Left ventricle myocardium superior (tissue), 1 donor: ENCODE measurements around the gene MOSPD3. TPM values are rescaled to one million over a fixed set of nuclear protein-coding genes. Genes with fewer than 3 reads are reported as not detected.
"Not testable (repeated sequence)": the region's sequence is repeated elsewhere in the genome, so short reads cannot be mapped to it uniquely, and the experiment has no call there.

Experiments used
- ATAC-seq: fragments of 200-7000 bp; cut with Tn5 transposase; one replicate; pipeline ENCODE4 v1.9.1; 2020; ENCODE audit warnings: mild to moderate bottlenecking, moderate library complexity
- DNase-seq: peaks from one replicate; pipeline ENCODE4 v3.0.0-alpha.2; 2020
- intact Hi-C: fragments of 100-400 bp; cut with micrococcal nuclease; formaldehyde crosslinking; loops from one replicate; pipeline ENCODE4 v1.11.0; 2022
- total RNA-seq: library from RNA; stranded (reverse); fragmentation: NEBNext Ultra II Directional; extraction: Animal tissue kit (Norgen Biotek cat#: 25700); gene quantifications from one replicate; pipeline ENCODE4 v1.2.1, GENCODE V29; 2021
- donor health status: DM: no; HTN: yes; CAD: no; lungs with severe emphysema.

The MOSPD3 gene
- total RNA-seq, 1 donor from 2014 or later: 9.1 TPM

DNA sequence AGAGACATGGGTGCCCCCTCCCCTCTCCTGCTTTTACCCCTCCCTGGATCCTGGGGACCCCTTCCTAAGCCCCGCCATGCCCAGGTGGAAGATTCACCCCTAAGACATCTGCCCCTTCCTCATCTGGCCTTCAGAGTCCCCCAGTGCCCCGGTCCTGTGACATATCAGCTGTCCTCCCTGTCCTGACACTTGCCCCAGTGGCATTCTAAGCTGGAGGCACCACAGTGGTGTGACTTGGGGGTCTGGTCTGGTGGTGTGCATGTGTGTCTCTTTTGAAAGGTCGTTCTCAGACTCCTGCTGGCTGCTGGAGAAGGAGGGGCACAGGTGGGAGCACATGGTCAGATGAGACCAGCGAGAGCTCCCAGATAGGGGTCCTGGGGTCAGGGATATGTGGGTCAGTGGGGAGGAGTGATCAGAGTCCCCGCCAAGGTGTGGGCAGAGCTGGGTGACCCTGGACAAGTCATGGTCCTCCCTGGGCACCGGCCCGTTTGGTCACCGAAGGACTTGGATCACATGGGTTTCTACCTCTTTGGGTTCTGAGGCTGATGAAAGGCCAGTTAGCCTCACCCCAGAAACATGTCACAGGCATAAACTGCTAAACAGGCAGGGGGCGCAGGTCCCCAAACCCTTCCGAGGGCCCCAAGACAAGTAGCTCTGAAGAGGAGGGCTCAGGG lies 29.7 kb downstream of the MOSPD3 start:
- no peak for DNase-seq
- intact Hi-C loops: no loop called here
- ATAC-seq: no peak

DNA sequence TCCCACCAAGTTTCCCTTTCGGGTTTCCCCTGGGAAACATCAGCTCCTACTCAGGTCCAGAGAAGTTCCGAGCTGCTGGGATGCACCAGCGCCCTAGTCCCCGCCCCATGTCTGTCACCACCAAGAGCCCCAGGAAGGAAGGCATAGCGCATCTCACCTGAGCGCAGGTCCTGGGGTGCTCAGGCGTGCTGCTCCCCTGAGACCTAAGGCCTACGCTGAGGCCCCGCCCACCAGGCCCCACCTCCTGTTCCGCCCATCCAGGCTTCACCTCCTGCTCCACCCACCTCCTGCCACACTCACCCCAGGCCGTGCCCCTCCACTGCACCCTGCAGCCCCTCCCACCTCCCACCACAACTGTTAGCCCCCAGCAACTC lies 30.2 kb downstream of the MOSPD3 start:
- no peak for DNase-seq
- no peak for ATAC-seq
- intact Hi-C loops: no loop called here

- no peak for ATAC-seq
Observed at GRCh38 chr7:100649826-100650565, 37.7 kb downstream of the MOSPD3 start.

DNA sequence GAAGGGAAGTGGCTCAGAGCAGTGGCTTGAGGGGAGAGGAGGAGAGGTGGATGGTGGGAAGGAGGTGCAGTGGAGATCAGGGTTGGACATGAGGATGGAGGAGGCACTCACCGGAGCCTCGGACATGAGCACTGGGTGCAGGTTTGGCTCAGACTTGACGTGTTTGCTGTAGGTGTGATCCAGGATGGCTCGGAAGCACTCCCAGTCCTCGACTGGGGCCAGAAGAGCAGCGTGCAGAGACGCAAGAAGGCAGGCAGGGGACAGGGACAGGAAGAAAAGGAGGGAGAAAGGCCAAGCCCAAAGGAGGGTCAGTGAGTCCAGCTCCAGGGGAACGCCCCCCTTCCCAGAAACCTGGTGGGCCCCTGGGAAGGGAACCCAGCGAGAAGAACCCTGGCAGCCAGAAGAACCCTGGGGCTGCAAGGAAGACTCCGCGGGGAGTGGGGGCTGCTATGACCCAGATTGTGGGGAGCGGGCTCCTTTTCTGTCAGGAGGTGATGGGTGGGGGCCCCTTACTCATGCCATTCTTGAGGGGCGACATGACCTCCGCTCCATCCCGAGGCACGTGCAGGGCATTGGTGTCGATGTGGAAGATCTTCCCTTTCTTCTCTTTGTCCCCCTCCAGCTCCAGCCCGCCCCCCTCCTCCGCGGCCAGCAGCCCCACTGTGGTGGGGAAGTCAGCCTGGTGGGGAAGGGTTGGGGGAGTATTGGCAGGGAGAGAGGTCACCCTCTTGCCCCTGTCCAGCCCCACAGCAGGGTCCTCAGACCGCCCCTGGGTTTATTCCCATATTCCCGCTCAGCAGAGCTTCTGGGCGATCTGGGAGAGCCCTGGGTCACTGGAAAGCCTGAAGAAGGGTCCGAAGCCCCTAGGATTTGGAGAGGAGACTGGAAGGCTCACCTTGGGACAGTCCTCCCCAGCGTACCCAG lies 42.8 kb downstream of the MOSPD3 start:
- intact Hi-C loops: no loop called here
- no peak for ATAC-seq

More at GRCh38 chr7:100649826-100650565, 37.7 kb downstream of the MOSPD3 start:
- no peak for DNase-seq
- intact Hi-C loops: no loop called here

DNA sequence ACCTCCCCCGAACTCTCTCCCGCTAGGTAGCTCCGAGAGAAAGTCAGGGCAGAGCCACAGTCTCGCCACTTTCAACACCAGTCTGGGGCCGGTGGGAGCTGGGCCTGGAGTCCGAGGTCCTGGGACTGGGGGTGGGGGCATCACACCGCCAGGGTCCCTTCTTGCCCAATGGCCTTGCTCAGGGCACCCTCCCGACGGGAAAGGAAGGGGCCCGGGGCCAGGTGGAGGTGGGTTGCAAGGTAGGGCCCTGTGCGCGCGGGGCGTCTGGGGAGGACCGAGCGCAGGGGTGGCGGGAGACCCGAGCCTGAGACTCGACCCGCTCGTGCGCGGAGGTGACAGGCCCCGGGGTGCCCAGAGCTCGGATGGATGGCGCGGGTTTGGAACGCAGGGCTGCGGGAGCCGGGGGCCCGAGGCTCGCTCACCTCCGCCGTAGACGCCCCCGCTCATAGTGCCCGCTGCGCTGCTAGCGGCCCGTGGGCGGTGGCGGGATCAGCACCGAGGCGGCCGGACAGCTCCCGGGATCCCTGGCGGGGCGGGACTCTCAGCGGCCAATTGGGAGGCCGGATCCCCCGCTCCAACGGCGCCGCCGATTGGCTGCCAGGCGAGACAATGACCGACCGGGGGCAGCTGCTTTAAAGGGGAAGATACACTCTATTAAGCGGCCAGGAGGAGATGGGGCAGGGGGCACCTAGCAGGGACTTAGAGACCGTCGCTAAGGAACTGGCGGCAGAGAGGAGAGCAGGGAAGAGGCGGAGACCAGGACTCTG lies 43.8 kb downstream of the MOSPD3 start, which contains the start of gene ACTL6B:
TSS of gene ACTL6B (minus strand) at position 541 of the 767 bp plus-strand sequence. CDS start at position 447, 94 bp downstream.
- intact Hi-C loops: no loop called here
- DNase-seq (peak; percentile 78), ATAC-seq (peak; percentile 78)

More for the DNA sequence above, 42.8 kb downstream of the MOSPD3 start:
- peak; percentile 13 for DNase-seq

DNA sequence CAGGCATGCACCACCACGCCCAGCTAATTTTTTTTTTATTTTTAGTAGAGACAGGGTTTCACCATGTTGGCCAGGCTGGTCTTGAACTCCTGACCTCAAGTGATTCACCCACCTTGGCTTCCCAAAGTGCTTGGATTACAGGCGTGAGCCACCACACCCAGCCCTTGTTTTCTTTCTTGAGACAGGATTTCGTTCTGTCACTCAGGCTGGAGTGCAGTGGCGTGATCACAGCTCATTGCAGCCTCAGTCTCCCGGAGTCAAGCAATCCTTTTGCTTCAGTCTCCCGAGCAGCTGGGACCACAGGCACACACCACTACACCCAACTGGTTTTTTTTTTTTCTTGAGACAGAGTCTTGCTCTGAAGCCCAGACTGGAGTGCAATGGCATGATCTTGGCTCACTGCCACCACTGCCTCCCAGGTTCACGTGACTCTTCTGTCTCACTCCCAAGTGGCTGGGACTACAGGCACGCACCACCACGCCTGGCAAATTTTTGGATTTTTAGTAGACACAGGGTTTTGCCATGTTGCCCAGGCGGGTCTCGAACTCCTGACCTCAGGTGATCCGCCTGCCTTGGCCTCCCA lies 49.9 kb downstream of the MOSPD3 start:
- ATAC-seq: not testable (repeated sequence)

More for the DNA sequence above, 49.9 kb downstream of the MOSPD3 start:
- peak; percentile 24 for DNase-seq
- intact Hi-C loops: not testable (repeated sequence)

Other genes with a start within 250 kb of the MOSPD3 start
- gene PILRA, start 239.1 kb upstream of the MOSPD3 start, total RNA-seq: 3.2 TPM
- gene ZCWPW1, start 183.8 kb upstream of the MOSPD3 start, total RNA-seq: 4.2 TPM
- 25.8 TPM for gene MEPCE, start 182.7 kb upstream of the MOSPD3 start, total RNA-seq
- gene PPP1R35, start 176.0 kb upstream of the MOSPD3 start, total RNA-seq: 10.3 TPM
- 0.32 TPM for gene SPACDR, start 148.3 kb upstream of the MOSPD3 start, total RNA-seq
- 51.1 TPM for gene TSC22D4, start 133.3 kb upstream of the MOSPD3 start, total RNA-seq
- gene NYAP1, start 128.6 kb upstream of the MOSPD3 start, total RNA-seq: 0.32 TPM
- 24.7 TPM for gene AGFG2, start 73.3 kb upstream of the MOSPD3 start, total RNA-seq
- gene SAP25, start 38.6 kb upstream of the MOSPD3 start, total RNA-seq: 0.77 TPM
- gene LRCH4, start 26.4 kb upstream of the MOSPD3 start, total RNA-seq: 27.3 TPM
- 0.77 TPM for gene FBXO24, start 26.2 kb upstream of the MOSPD3 start, total RNA-seq
- 40.4 TPM for gene PCOLCE, start 10.2 kb upstream of the MOSPD3 start, total RNA-seq
- not detected for gene TFR2, start 29.0 kb downstream of the MOSPD3 start, total RNA-seq
- not detected for gene ACTL6B, start 43.9 kb downstream of the MOSPD3 start, total RNA-seq
- gene GNB2, start 61.2 kb downstream of the MOSPD3 start, total RNA-seq: 112 TPM
- gene GIGYF1, start 81.7 kb downstream of the MOSPD3 start, total RNA-seq: 29.4 TPM
- 30.0 TPM for gene POP7, start 93.6 kb downstream of the MOSPD3 start, total RNA-seq
- gene EPO, start 107.9 kb downstream of the MOSPD3 start, total RNA-seq: not detected
- gene ZAN, start 121.1 kb downstream of the MOSPD3 start, total RNA-seq: not detected
- gene EPHB4, start 215.0 kb downstream of the MOSPD3 start, total RNA-seq: 22.7 TPM
- 9.0 TPM for gene SLC12A9, start 240.2 kb downstream of the MOSPD3 start, total RNA-seq